ENCODE measurements around the gene MYO1B. TPM values are rescaled to one million over a fixed set of nuclear protein-coding genes. Genes with fewer than 3 reads are reported as not detected.

The MYO1B gene
- total and polyA plus RNA-seq, 2 of the 8 experiments (the other 6 are each of a cell fraction or from before 2014, with no cell fraction given), result 15.5 to 61.2 TPM

DNA sequence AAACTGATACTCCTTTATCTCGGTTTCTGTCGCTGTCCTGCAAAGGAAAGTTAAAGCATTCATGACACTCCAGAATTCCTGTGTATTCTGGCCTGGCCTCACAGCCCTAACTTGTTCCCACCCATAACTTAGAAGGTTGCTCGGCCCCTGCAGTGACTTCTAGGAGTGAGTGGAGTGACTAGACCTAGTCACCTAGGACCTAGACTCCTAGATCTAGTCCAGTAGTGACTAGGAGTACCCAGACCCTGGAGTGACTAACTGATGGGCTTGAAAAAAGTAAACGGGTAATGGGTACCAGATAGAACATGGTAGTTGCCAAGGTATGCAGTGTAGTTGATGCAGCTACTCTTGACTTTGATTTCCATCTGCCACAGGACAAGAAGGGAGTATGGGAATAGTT is 181.8 kb downstream of the MYO1B start:
- Histone ChIP-seq H3K4me3 (ENCODE audit: extremely low read depth in 1 of 4, insufficient read depth in 2 of 4, low read depth in 3 of 4, low read length in 4 of 4) (no peak overlapping the region), H4K5ac (ENCODE audit: insufficient read length, low read depth, low read length) (no peak overlapping the region), H3K79me1 (ENCODE audit: low read depth, low read length) (no peaks in the 10 kb centered on the region), H2AK5ac (ENCODE audit: low read depth, low read length) (no peak overlapping the region), H3K4ac (replicated peaks; ENCODE audit: insufficient read length, low read depth, low read length) (no peak overlapping the region), H3K9ac (replicated peaks in 1 of 4; ENCODE audit: extremely low read depth in 1 of 4, low read depth in 3 of 4, low read length in 3 of 4) (no peak overlapping the region), H3K23me2 (ENCODE audit: low read depth, low read length) (no peaks in the 10 kb centered on the region), H3K14ac (ENCODE audit: insufficient read length) (no peak overlapping the region), H2BK120ac (replicated peaks; ENCODE audit: low read depth, low read length) (no peak overlapping the region), H2BK15ac (ENCODE audit: low read length) (no peak overlapping the region), H3K4me2 (ENCODE audit: insufficient read depth in 1 of 2, low read depth in 2 of 2, low read length in 2 of 2) (no peak overlapping the region), H3K18ac (ENCODE audit: extremely low read depth, low read length) (no peak overlapping the region), H2AFZ (ENCODE audit: low read length) (no peak overlapping the region), H3K9me3 (ENCODE audit: insufficient read depth in 2 of 2, low read depth in 1 of 2, low read length in 1 of 2) (no peaks in the 10 kb centered on the region), H3K56ac (replicated peaks; ENCODE audit: insufficient read length, low read depth, low read length) (no peak overlapping the region), H3K27ac (ENCODE audit: low read depth, low read length) (no peak overlapping the region), H3K79me2 (ENCODE audit: control insufficient read depth in 1 of 2, insufficient read depth in 2 of 2, low read length in 2 of 2) (no peaks in the 10 kb centered on the region), H4K20me1 (replicated peaks in 1 of 2; ENCODE audit: control insufficient read depth in 1 of 2, insufficient read depth in 2 of 2, low read length in 2 of 2) (no peaks in the 10 kb centered on the region), H3K4me1 (replicated peaks in 1 of 4; ENCODE audit: control insufficient read depth in 3 of 4, insufficient read depth in 4 of 4, low read length in 3 of 4) (no peaks in the 10 kb centered on the region), H3K23ac (ENCODE audit: insufficient read length) (no peak overlapping the region), H4K91ac (replicated peaks; ENCODE audit: insufficient read length, low read length) (no peak overlapping the region), H2BK5ac (ENCODE audit: low read depth, low read length) (no peak overlapping the region), H3K36me3 (ENCODE audit: control insufficient read depth in 2 of 4, insufficient read depth in 4 of 4, low read length in 3 of 4) (peaks cover 0 to 9% (median 0%) of the 10 kb centered on the region in 4 experiments; a peak in 3 of 8 replicates), H2BK12ac (ENCODE audit: low read depth, low read length) (no peak overlapping the region), H3K27me3 (replicated peaks in 1 of 4; ENCODE audit: control insufficient read depth in 3 of 4, extremely low read depth in 1 of 4, insufficient read depth in 3 of 4, low read length in 3 of 4) (no peaks in the 10 kb centered on the region), H4K8ac (ENCODE audit: extremely low read depth, insufficient read depth, low read length) (no peak overlapping the region), H2BK20ac (ENCODE audit: low read length) (no peak overlapping the region)
- ChIA-PET POLR2A (ENCODE audit: partially characterized antibody) (interaction anchor here (1.1 kb wide), 1 partner anchor 56 kb away, joined by 3 read pairs; no protein-coding TSS in a partner anchor), CTCF (ENCODE audit: partially characterized antibody) (no interaction called here)
- 88% methylated on average over 4 of the region's 4 CpGs; no CpG with 5 or more reads in 1 of the 2 experiments for WGBS, 2 experiments (ENCODE audit: extremely low coverage in 1 of 2, insufficient coverage in 1 of 2, insufficient read length in 1 of 2, insufficient replicate concordance in 2 of 2, low coverage in 1 of 2, low lambda C conversion rate in 2 of 2, missing lambda C conversion rate in 1 of 2)
- DNase-seq (ENCODE audit: low read depth in 1 of 2, low spot score in 2 of 2) (no peak), FAIRE-seq (no peak)
- TF ChIP-seq EGR1 (IDR thresholded peaks at IDR 0.05; ENCODE audit: borderline replicate concordance, low read depth, low read length) (no peak), SUZ12 (IDR thresholded peaks at IDR 0.05; ENCODE audit: low read length) (no peak), FOSL1 (IDR thresholded peaks at IDR 0.05; ENCODE audit: insufficient read depth, low read depth, low read length) (no peak)

All from H1 (cell line).